H1 (cell line): ENCODE measurements around the gene GPR61. TPM values are rescaled to one million over a fixed set of nuclear protein-coding genes. Genes with fewer than 3 reads are reported as not detected.

Experiments used
- RAD21 ChIP-seq, 2 experiments: IDR thresholded peaks in 1 of 2; conservative IDR thresholded peaks in 1 of 2; 2 replicates each; pipeline ENCODE4 v1.6.1; 2011; ENCODE audit warnings: low read depth in 2 of 2, low read length in 2 of 2, improper control_type of control experiment in 1 of 2, inconsistent platforms in 1 of 2, mild to moderate bottlenecking in 1 of 2, moderate library complexity in 1 of 2
- TAF7 ChIP-seq: optimal IDR thresholded peaks from 2 replicates; pipeline ENCODE3; 2011; ENCODE audit warnings: low read depth, mild to moderate bottlenecking, inconsistent platforms, low read length, moderate library complexity, borderline replicate concordance
- TBP ChIP-seq: IDR thresholded peaks from 2 replicates; pipeline ENCODE4 v1.6.1; 2011; ENCODE audit warnings: low read depth, low read length, improper control_type of control experiment
- polyA plus RNA-seq, 7 experiments: library from polyadenylated mRNA; depleted of rRNA in 3 of 7; stranded (reverse) in 5 of 7; unstranded in 2 of 7; fragments of >200 nt in 5 of 7; fragments of 200-250 nt in 2 of 7; gene quantifications; 1 replicate in 5 of 7; 2 replicates in 1 of 7; 4 replicates in 1 of 7; pipeline versions ENCODE4 v1.2.1 to v1.2.3, GENCODE V29; 2011 to 2013; ENCODE audit warnings: missing spikeins in 2 of 7, mixed read lengths in 2 of 7
- total RNA-seq: library from RNA; stranded (reverse); fragmentation: NEBNext Ultra II Directional; extraction: Animal tissue kit (Norgen Biotek cat#: 25700); gene quantifications from 2 replicates; pipeline ENCODE4 v1.2.1, GENCODE V29; 2021

GPR61 gene
- total and polyA plus RNA-seq, 2 of the 8 experiments (the other 6 are each of a cell fraction or from before 2014, with no cell fraction given), result 0.41 to 0.53 TPM

DNA sequence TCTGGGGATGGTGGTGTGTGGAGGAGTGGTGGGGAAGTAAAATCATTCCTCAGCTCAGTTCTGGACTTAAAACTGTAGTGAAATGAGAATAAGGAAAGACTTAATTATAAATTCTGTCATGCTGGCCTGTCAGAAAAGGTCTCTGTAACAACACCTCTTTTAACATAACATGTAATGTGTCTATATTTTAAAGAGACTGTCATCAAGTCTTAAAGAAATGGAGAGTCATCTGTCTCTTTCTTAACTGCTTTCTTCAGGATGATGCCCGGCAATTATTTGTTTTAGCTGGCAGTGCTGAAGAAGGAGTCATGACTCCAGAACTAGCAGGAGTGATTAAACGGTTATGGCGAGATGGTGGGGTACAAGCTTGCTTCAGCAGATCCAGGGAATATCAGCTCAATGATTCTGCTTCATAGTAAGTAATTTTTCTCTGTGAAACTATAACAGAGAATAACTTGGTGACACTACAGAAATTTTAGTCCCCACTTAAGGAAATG lies 39.3 kb downstream of the GPR61 start (continued):
- TF ChIP-seq RAD21 (IDR thresholded peaks at IDR 0.05 in 1 of 2, conservative IDR thresholded peaks at IDR 0.05 in 1 of 2; ENCODE audit: low read depth in 2 of 2, low read length in 2 of 2) (no peak), TAF7 (no peak), TBP (no peak)
